ENCODE results near the gene THRAP3.

The THRAP3 gene

GRCh38 chr1:36351227-36351977 lies 127.2 kb downstream of the THRAP3 start:
- POLR2A ChIA-PET (ENCODE audit: low non-redundant PET) = no interaction called here
- TF ChIP-seq CTCF (conservative IDR thresholded peaks at IDR 0.05; ENCODE audit: low read depth) = no peak
- CTCF ChIA-PET = interaction anchor here (1.0 to 1.7 kb wide), 3 partner anchors 8 to 18 kb away, joined by 3 to 8 read pairs (median 4); no protein-coding TSS in a partner anchor
- peak; percentile 68 for DNase-seq (ENCODE audit: low spot score)
- H3K27ac ChIP-seq = peak overlapping the region; percentile 92

- H3K27ac ChIP-seq = peak overlapping the region; percentile 92
Measured at GRCh38 chr1:36352125-36352909, 128.1 kb downstream of the THRAP3 start.

GRCh38 chr1:36352910-36353878 lies 129.0 kb downstream of the THRAP3 start:
- H3K27ac ChIP-seq = peak overlapping the region; percentile 92
- no peak for TF ChIP-seq CTCF (conservative IDR thresholded peaks at IDR 0.05; ENCODE audit: low read depth)
- ChIA-PET CTCF (interaction anchor here (1.3 kb wide), 1 partner anchor 16 kb away, joined by 8 read pairs; no protein-coding TSS in a partner anchor), POLR2A (ENCODE audit: low non-redundant PET) (no interaction called here)
- DNase-seq (ENCODE audit: low spot score) = no peak

More at GRCh38 chr1:36352125-36352909, 128.1 kb downstream of the THRAP3 start:
- CTCF ChIA-PET = interaction anchor here (1.3 to 1.7 kb wide), 2 partner anchors 10 to 17 kb away, joined by 8 read pairs; no protein-coding TSS in a partner anchor
- POLR2A ChIA-PET (ENCODE audit: low non-redundant PET) = no interaction called here
- no peak for DNase-seq (ENCODE audit: low spot score)
- no peak for TF ChIP-seq CTCF (conservative IDR thresholded peaks at IDR 0.05; ENCODE audit: low read depth)

- H3K27ac ChIP-seq = peak overlapping the region; percentile 92; the same call in 1 of the 2 replicates
- ChIA-PET CTCF (no interaction called here), POLR2A (ENCODE audit: low non-redundant PET) (no interaction called here)
- DNase-seq (ENCODE audit: low spot score) = no peak
- TF ChIP-seq CTCF (conservative IDR thresholded peaks at IDR 0.05; ENCODE audit: low read depth) = no peak
Measured at GRCh38 chr1:36354486-36354885, 130.2 kb downstream of the THRAP3 start.

All from RWPE1 (cell line).